Trophoblast cell (in vitro differentiated cells and primary cell): Measurements from ENCODE around the gene EXOC3.

ENCODE experiments used
- DNase-seq, 2 donors: peaks; one replicate each; pipeline ENCODE4 v3.0.0-alpha.2; 2016
- H2AFZ ChIP-seq: 2 replicates; pipeline ENCODE4 v1.6.1; 2013; ENCODE audit warnings: low read length, moderate library complexity, mild to moderate bottlenecking; ENCODE audit not compliant: insufficient read depth, poor library complexity
- H2AK5ac ChIP-seq: 2 replicates; pipeline ENCODE4 v1.6.1; 2013; ENCODE audit warnings: mild to moderate bottlenecking, low read length
- H2BK120ac ChIP-seq: 2 replicates; pipeline ENCODE4 v1.6.1; 2013; ENCODE audit warnings: low read length, mild to moderate bottlenecking, moderate library complexity; ENCODE audit not compliant: insufficient read depth, poor library complexity
- H2BK12ac ChIP-seq: 2 replicates; pipeline ENCODE4 v1.6.1; 2013; ENCODE audit warnings: mild to moderate bottlenecking, low read length, moderate library complexity
- H2BK5ac ChIP-seq: 2 replicates; pipeline ENCODE4 v1.6.1; 2013; ENCODE audit warnings: low read length, low read depth, moderate library complexity, mild to moderate bottlenecking; ENCODE audit not compliant: poor library complexity
- H3K14ac ChIP-seq: 2 replicates; pipeline ENCODE4 v1.6.1; 2013; ENCODE audit warnings: mild to moderate bottlenecking, low read length
- H3K18ac ChIP-seq: 2 replicates; pipeline ENCODE4 v1.6.1; 2013; ENCODE audit warnings: mild to moderate bottlenecking, low read length
- H3K23ac ChIP-seq: 2 replicates; pipeline ENCODE4 v1.6.1; 2013; ENCODE audit warnings: low read length
- H3K27ac ChIP-seq: 2 replicates; pipeline ENCODE4 v1.5.1; 2013; ENCODE audit warnings: low read depth, mild to moderate bottlenecking, inconsistent platforms, low read length, moderate library complexity
- H3K27me3 ChIP-seq: 2 replicates; pipeline ENCODE4 v1.6.1; 2013; ENCODE audit warnings: inconsistent platforms, mild to moderate bottlenecking, low read length, moderate library complexity; ENCODE audit not compliant: insufficient read depth
- H3K36me3 ChIP-seq, 2 experiments: 1 replicate in 1 of 2; 2 replicates in 1 of 2; pipeline ENCODE4 v1.6.1; 2013; ENCODE audit warnings: low read length in 2 of 2, mild to moderate bottlenecking in 2 of 2, moderate library complexity in 1 of 2; ENCODE audit not compliant: insufficient read depth in 2 of 2, control insufficient read depth in 1 of 2
- H3K4ac ChIP-seq: 2 replicates; pipeline ENCODE4 v1.6.1; 2013; ENCODE audit warnings: low read depth, mild to moderate bottlenecking, low read length, moderate library complexity
- H3K4me1 ChIP-seq, 2 experiments: 1 replicate in 1 of 2; 2 replicates in 1 of 2; pipeline ENCODE4 v1.6.1; 2013; ENCODE audit warnings: low read length in 2 of 2, mild to moderate bottlenecking in 2 of 2, moderate library complexity in 1 of 2; ENCODE audit not compliant: insufficient read depth in 2 of 2, control insufficient read depth in 1 of 2
- H3K4me2 ChIP-seq: 2 replicates; pipeline ENCODE4 v1.6.1; 2013; ENCODE audit warnings: inconsistent platforms, mild to moderate bottlenecking, low read length, moderate library complexity
- H3K4me3 ChIP-seq: 2 replicates; pipeline ENCODE4 v1.5.1; 2013; ENCODE audit warnings: mild to moderate bottlenecking, low read depth, low read length, inconsistent platforms
- H3K79me1 ChIP-seq: one replicate; pipeline ENCODE4 v1.6.1; 2013; ENCODE audit warnings: low read length
- H3K79me2 ChIP-seq: 2 replicates; pipeline ENCODE4 v1.6.1; 2013; ENCODE audit warnings: low read length, mild to moderate bottlenecking; ENCODE audit not compliant: control insufficient read depth, insufficient read depth, poor library complexity
- H3K9ac ChIP-seq: 2 replicates; pipeline ENCODE4 v1.6.1; 2013; ENCODE audit warnings: mild to moderate bottlenecking, low read length
- H3K9me3 ChIP-seq: 2 replicates; pipeline ENCODE4 v1.6.1; 2013; ENCODE audit warnings: low read depth, mild to moderate bottlenecking, control low read depth, inconsistent platforms, low read length; ENCODE audit not compliant: insufficient read depth
- H4K12ac ChIP-seq: 2 replicates; pipeline ENCODE4 v1.6.1; 2013; ENCODE audit warnings: low read depth, mild to moderate bottlenecking, low read length, moderate library complexity
- H4K8ac ChIP-seq: 2 replicates; pipeline ENCODE4 v1.6.1; 2013; ENCODE audit warnings: low read depth, mild to moderate bottlenecking, low read length, moderate library complexity
- H4K91ac ChIP-seq: one replicate; pipeline ENCODE4 v1.6.1; 2013; ENCODE audit warnings: low read depth, mild to moderate bottlenecking, low read length, moderate library complexity
- WGBS: extraction: QIAGEN DNeasy Blood & Tissue Kit; methylation state at CpG from one replicate; pipeline ENCODE4 v1.1.7; 2013; ENCODE audit warnings: missing lambda C conversion rate; ENCODE audit not compliant: insufficient read length, insufficient coverage; ENCODE audit errors: extremely low coverage; 5-methylcytosine and 5-hydroxymethylcytosine counted together

Gene EXOC3

DNA sequence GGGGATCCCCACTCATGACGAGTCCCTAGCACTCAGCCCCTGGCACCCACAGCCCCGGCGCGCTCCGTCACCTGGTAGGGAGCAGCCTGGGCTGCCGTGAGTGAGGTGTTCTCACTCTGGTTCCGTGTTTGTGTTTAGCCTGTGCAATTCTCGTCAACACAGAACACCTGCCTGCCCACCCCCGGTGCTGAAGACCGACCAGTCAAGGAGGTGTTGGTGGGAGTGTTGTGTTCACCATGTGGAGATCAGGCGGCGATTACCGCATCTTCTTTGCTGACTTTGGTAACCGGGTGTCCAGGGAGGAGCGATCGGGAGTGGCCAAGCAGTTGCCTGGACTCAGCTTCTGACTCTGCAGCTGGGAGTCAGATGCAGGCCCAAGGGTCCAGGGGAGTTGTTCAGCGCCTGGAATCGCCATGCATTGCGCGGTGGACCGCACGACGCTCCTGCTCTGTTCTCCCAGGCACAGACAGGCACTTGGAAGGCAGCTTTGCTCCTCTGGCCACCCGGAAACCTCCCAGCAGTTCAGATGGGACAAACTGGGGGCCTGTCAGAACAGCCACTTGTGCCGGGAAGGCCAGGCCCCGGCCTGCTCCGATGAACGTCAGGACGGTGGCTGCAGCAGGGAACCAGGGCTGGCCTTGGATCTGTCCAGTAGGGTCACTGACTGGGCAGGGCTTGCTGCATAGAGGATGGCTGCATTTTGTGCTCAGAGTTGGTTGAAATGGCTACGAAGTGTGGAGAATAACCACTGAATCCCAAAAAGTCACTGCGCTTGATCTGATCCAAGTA, 28.2 kb downstream of the EXOC3 start:
- Histone ChIP-seq H3K36me3 (peaks cover 13 to 21% of the 10 kb centered on the region in 2 experiments), H3K27me3 (peaks cover 6% of the 10 kb centered on the region), H3K9me3 (peaks cover 5% of the 10 kb centered on the region), H2BK12ac (no peak overlapping the region), H3K4me1 (peaks cover 13% of the 10 kb centered on the region in 2 experiments), H2BK120ac (no peak overlapping the region), H3K4me2 (no peak overlapping the region), H3K14ac (no peak overlapping the region), H2AFZ (no peak overlapping the region), H2BK5ac (no peak overlapping the region), H3K23ac (no peak overlapping the region), H3K9ac (no peak overlapping the region), H2AK5ac (no peak overlapping the region), H3K18ac (no peak overlapping the region), H3K4ac (no peak overlapping the region), H4K91ac (no peak overlapping the region), H3K79me1 (peaks cover 16% of the 10 kb centered on the region), H4K12ac (no peak overlapping the region), H3K27ac (no peak overlapping the region), H3K4me3 (no peak overlapping the region), H4K8ac (no peak overlapping the region), H3K79me2 (peaks cover 11% of the 10 kb centered on the region)
- no CpG with 5 or more reads among the region's 31 CpGs for WGBS
- DNase-seq = no peak

DNA sequence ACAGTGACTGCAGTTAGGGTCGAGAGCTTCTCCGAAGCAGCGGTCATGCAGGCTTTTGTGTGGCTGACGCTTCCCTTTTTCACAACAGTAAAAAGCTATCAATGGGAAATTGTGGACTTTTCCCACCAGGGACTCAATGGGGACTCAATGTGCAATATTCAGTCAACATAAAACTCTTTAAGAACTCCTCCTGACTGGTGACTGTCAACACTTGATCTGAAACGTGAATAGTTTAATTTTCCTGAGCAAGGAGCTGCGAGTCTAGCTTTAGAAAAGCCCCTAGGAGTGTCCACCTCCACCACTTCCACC, 28.7 kb downstream of the EXOC3 start:
- DNase-seq = peak in 1 of 2 donors; percentile 2
- peaks cover 13% of the 10 kb centered on the region in 2 experiments for H3K4me1 ChIP-seq
- H3K36me3 ChIP-seq = peaks cover 8 to 16% of the 10 kb centered on the region in 2 experiments
- H3K79me1 ChIP-seq = peaks cover 16% of the 10 kb centered on the region
- no peak overlapping the region for H2BK120ac ChIP-seq
- no peak overlapping the region for H4K91ac ChIP-seq
- H2BK12ac ChIP-seq = no peak overlapping the region
- H3K14ac ChIP-seq = no peak overlapping the region
- no peak overlapping the region for H3K4ac ChIP-seq
- H3K23ac ChIP-seq = no peak overlapping the region
- H2BK5ac ChIP-seq = no peak overlapping the region
- H3K27ac ChIP-seq = no peak overlapping the region
- H4K12ac ChIP-seq = no peak overlapping the region
- no peak overlapping the region for H2AK5ac ChIP-seq
- no peak overlapping the region for H4K8ac ChIP-seq
- no peak overlapping the region for H3K4me3 ChIP-seq
- H3K27me3 ChIP-seq = peaks cover 6% of the 10 kb centered on the region
- no peak overlapping the region for H2AFZ ChIP-seq
- WGBS = no CpG with 5 or more reads among the region's 6 CpGs
- peaks cover 11% of the 10 kb centered on the region for H3K79me2 ChIP-seq
- H3K18ac ChIP-seq = no peak overlapping the region
- H3K9me3 ChIP-seq = peaks cover 5% of the 10 kb centered on the region
- H3K4me2 ChIP-seq = peak overlapping the region; percentile 77
- no peak overlapping the region for H3K9ac ChIP-seq

DNA sequence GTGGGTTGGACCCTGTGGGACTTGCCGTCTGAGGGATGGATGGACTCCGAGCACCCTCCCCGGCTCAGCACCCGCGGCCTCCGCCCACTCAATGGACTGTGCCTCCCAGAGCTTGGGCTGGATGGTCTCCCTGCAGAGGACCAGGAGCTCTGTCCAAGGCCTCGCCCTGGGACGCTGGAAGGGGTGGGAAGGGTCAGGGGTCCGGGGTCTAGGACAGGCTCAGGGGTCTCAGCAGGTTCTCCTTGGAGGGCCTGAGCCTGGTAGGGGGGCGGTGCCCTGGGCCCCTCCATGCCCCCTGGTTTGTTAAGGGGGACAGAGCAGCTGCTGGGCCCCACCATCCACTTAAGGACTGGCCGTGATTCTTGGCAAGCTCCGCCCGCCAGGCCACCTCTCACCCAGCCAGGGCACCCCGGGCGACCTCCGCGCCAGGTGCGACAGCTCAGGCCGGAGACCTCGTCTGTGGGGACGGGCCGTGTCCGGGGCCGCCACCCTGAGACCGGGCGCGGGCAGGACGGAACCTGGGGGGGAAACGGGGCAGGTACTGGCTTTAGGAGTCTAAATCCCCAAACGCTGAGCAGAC, 29.2 kb downstream of the EXOC3 start:
- Histone ChIP-seq H3K27ac (no peak overlapping the region), H3K14ac (peak overlapping the region; percentile 97), H3K36me3 (peaks cover 6 to 12% of the 10 kb centered on the region in 2 experiments), H2BK120ac (peak overlapping the region; percentile 86), H3K4ac (peak overlapping the region; percentile 93), H4K12ac (peak overlapping the region; percentile 97), H3K4me2 (peak overlapping the region; percentile 77), H3K79me2 (peaks cover 11% of the 10 kb centered on the region), H3K18ac (peak overlapping the region; percentile 100), H4K8ac (peak overlapping the region; percentile 98), H3K23ac (no peak overlapping the region), H2BK12ac (no peak overlapping the region), H3K9ac (peak overlapping the region; percentile 41), H3K9me3 (peaks cover 5% of the 10 kb centered on the region), H3K4me1 (peaks cover 13% of the 10 kb centered on the region in 2 experiments), H2AK5ac (peak overlapping the region; percentile 43), H2BK5ac (peak overlapping the region; percentile 73), H3K79me1 (peaks cover 16% of the 10 kb centered on the region), H3K4me3 (peak overlapping the region; percentile 83), H4K91ac (peak overlapping the region; percentile 96), H3K27me3 (peaks cover 6% of the 10 kb centered on the region), H2AFZ (peak overlapping the region; percentile 97)
- peak in 1 of 2 donors; percentile 6 for DNase-seq
- WGBS = no CpG with 5 or more reads among the region's 30 CpGs

DNA sequence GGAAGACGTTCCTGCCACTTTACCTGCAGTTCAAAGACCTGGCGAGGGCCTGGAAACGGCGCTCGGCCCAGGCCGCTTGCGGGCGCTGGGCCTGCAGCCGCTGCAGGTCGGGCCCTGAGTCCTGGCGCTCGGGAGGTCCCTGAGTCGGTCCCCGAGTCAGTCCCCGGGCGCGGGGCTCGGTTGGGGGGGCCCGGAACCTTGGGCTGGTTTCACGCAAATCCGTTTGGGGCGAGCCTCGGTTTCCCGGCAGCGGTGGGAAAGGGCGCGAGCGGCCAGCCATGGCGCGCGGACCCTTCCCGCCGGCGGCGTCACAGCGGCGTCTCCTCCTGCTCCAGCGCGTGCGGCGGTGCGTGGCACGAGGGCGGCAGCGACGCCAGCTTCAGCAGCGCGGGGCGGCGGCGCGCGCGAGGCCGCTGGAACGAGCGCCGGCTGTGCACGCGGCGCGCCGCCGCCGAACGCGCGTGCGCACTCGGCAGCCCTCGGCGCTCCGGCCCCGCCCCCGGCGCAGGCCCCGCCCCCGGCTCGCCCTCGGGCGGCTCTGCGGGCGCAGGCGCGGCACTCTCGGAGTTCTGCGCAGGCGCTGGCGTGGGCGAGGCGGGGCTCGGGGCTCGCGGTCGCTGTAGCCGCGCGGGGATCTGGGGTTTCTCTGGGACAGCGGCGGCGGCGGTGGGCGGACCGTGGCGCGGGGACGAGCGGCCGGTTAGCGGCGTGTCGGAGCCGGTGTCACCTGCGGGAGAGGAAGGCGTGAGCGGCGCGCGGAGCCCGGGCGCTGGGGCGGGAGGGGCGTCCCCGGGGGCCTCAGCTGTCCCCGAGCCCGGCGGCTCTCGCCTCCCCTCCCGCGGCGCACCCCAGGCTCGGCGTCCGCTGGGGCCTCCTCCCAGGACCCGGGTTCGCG, 29.9 kb downstream of the EXOC3 start:
- peak; percentile 55 to 89 for DNase-seq
- no peak overlapping the region for H2BK12ac ChIP-seq
- no CpG with 5 or more reads among the region's 137 CpGs for WGBS

More for the DNA sequence above, 29.9 kb downstream of the EXOC3 start:
- peak overlapping the region; percentile 86 for H2BK120ac ChIP-seq
- H3K79me1 ChIP-seq = peaks cover 16% of the 10 kb centered on the region
- peak overlapping the region; percentile 81 for H3K9ac ChIP-seq
- peak overlapping the region; percentile 99 for H3K4me2 ChIP-seq
- H4K91ac ChIP-seq = peak overlapping the region; percentile 96
- peak overlapping the region; percentile 98 for H4K8ac ChIP-seq
- H3K14ac ChIP-seq = peak overlapping the region; percentile 97
- H3K79me2 ChIP-seq = peaks cover 11% of the 10 kb centered on the region
- peak overlapping the region; percentile 73 for H2BK5ac ChIP-seq
- H2AK5ac ChIP-seq = peak overlapping the region; percentile 82
- peak overlapping the region; percentile 100 for H3K18ac ChIP-seq
- H3K4me1 ChIP-seq = peaks cover 13% of the 10 kb centered on the region in 2 experiments
- H3K36me3 ChIP-seq = peaks cover 6 to 12% of the 10 kb centered on the region in 2 experiments
- H3K27me3 ChIP-seq = peaks cover 6% of the 10 kb centered on the region
- peaks cover 5% of the 10 kb centered on the region for H3K9me3 ChIP-seq
- peak overlapping the region; percentile 93 for H3K4ac ChIP-seq
- H3K27ac ChIP-seq = no peak overlapping the region
- H3K4me3 ChIP-seq = peak overlapping the region; percentile 94
- no peak overlapping the region for H3K23ac ChIP-seq
- H4K12ac ChIP-seq = peak overlapping the region; percentile 97
- H2AFZ ChIP-seq = peak overlapping the region; percentile 97
